GM23338 (cell line): ENCODE measurements around the gene IQGAP2. TPM values are rescaled to one million over a fixed set of nuclear protein-coding genes. Genes with fewer than 3 reads are reported as not detected.

Experiments used
- ATAC-seq: fragments of 200-7000 bp; cut with Tn5 transposase; 3 replicates; pipeline ENCODE4 v1.9.1; 2020
- DNase-seq: peaks from one replicate; pipeline ENCODE4 v3.0.0-alpha.2; 2015; ENCODE audit warnings: low spot score
- H2AFZ ChIP-seq: fragments of 200-600 bp; sonication (generic); 2 replicates; pipeline ENCODE4 v1.8.0; 2016; ENCODE audit warnings: antibody characterized with exemption, mild to moderate bottlenecking, moderate library complexity
- H3F3A ChIP-seq: fragments of 200-600 bp; sonication (generic); replicated peaks from 2 replicates; pipeline ENCODE4 v1.8.0; 2017; ENCODE audit warnings: antibody characterized with exemption, mixed run types, low read depth
- H3K27ac ChIP-seq: fragments of 200-600 bp; sonication (generic); 2 replicates; pipeline ENCODE4 v1.6.1; 2016; ENCODE audit warnings: low read depth
- H3K27me3 ChIP-seq: fragments of 200-600 bp; sonication (generic); 2 replicates; pipeline ENCODE4 v1.8.0; 2016; ENCODE audit warnings: mild to moderate bottlenecking, mixed run types, moderate library complexity; ENCODE audit not compliant: insufficient read depth
- H3K36me3 ChIP-seq: fragments of 200-600 bp; sonication (generic); 2 replicates; pipeline ENCODE4 v1.8.0; 2016; ENCODE audit warnings: mild to moderate bottlenecking; ENCODE audit not compliant: insufficient read depth
- H3K4me1 ChIP-seq: fragments of 200-600 bp; sonication (generic); 2 replicates; pipeline ENCODE4 v1.8.0; 2016; ENCODE audit warnings: mild to moderate bottlenecking, moderate library complexity; ENCODE audit not compliant: insufficient read depth
- H3K4me2 ChIP-seq: fragments of 200-600 bp; sonication (generic); 2 replicates; pipeline ENCODE4 v1.7.1; 2017; ENCODE audit warnings: mixed run types
- H3K4me3 ChIP-seq: fragments of 200-600 bp; sonication (generic); 2 replicates; pipeline ENCODE4 v1.6.1; 2016; ENCODE audit warnings: mixed run types
- H3K79me2 ChIP-seq: fragments of 200-600 bp; sonication (generic); replicated peaks from 2 replicates; pipeline ENCODE4 v1.8.0; 2017; ENCODE audit warnings: mild to moderate bottlenecking; ENCODE audit not compliant: insufficient read depth
- H3K9me2 ChIP-seq: fragments of 200-600 bp; sonication (generic); 2 replicates; pipeline ENCODE4 v1.8.0; 2017; ENCODE audit not compliant: insufficient read depth
- H4K20me1 ChIP-seq: fragments of 200-600 bp; sonication (generic); replicated peaks from 2 replicates; pipeline ENCODE4 v1.8.0; 2017; ENCODE audit warnings: mild to moderate bottlenecking; ENCODE audit not compliant: insufficient read depth
- H3K27ac Mint-ChIP-seq: 2 replicates; pipeline ENCODE4 v1.8.0; 2020; ENCODE audit warnings: inconsistent platforms, mild to moderate bottlenecking, moderate library complexity, mixed read lengths
- H3K27me3 Mint-ChIP-seq: 3 replicates; pipeline ENCODE4 v1.8.0; 2022; ENCODE audit warnings: low read depth, mild to moderate bottlenecking, moderate library complexity, mixed read lengths, inconsistent platforms; ENCODE audit not compliant: insufficient read depth, poor library complexity
- H3K36me3 Mint-ChIP-seq: 3 replicates; pipeline ENCODE4 v1.8.0; 2021; ENCODE audit warnings: low read depth, mild to moderate bottlenecking, inconsistent platforms, moderate library complexity, mixed read lengths
- H3K4me1 Mint-ChIP-seq: 3 replicates; pipeline ENCODE4 v1.8.0; 2020; ENCODE audit warnings: mild to moderate bottlenecking, inconsistent platforms, mixed read lengths
- H3K4me3 Mint-ChIP-seq: 3 replicates; pipeline ENCODE4 v1.8.0; 2021; ENCODE audit warnings: moderate library complexity, mild to moderate bottlenecking, inconsistent platforms, mixed read lengths
- H3K9me3 Mint-ChIP-seq: 3 replicates; pipeline ENCODE4 v1.8.0; 2020; ENCODE audit warnings: moderate library complexity, mild to moderate bottlenecking, inconsistent platforms, mixed read lengths
- CREB1 ChIP-seq: fragments of 250-450 bp; sonication (Bioruptor Pico); IDR thresholded peaks from 2 replicates; pipeline ENCODE4 v1.5.0; 2020; ENCODE audit warnings: low read depth, mild to moderate bottlenecking, moderate library complexity
- CTCF ChIP-seq, 2 experiments: fragments of 200-600 bp in 1 of 2; sonication (generic) in 1 of 2; conservative IDR thresholded peaks; 2 replicates each; pipeline versions ENCODE4 v1.5.1 to v1.6.1; 2016 to 2017; ENCODE audit warnings: antibody characterized with exemption in 2 of 2, low read depth in 2 of 2, mild to moderate bottlenecking in 2 of 2, moderate library complexity in 1 of 2
- ETS1 ChIP-seq: IDR thresholded peaks from 2 replicates; pipeline ENCODE4 v1.6.1; 2016; ENCODE audit warnings: antibody characterized with exemption
- EZH2 ChIP-seq: fragments of 200-600 bp; sonication (generic); IDR thresholded peaks from one replicate; pipeline ENCODE4 v1.8.0; 2017; ENCODE audit warnings: antibody characterized with exemption, mild to moderate bottlenecking, low read depth; ENCODE audit not compliant: unreplicated experiment
- EZH2phosphoT487 ChIP-seq: fragments of 200-600 bp; sonication (generic); IDR thresholded peaks from one replicate; pipeline ENCODE4 v1.8.1; 2018; ENCODE audit warnings: antibody characterized with exemption; ENCODE audit not compliant: unreplicated experiment
- JUNB ChIP-seq: IDR thresholded peaks from one replicate; pipeline ENCODE4 v1.6.1; 2016; ENCODE audit warnings: antibody characterized with exemption; ENCODE audit not compliant: unreplicated experiment
- NANOG ChIP-seq: IDR thresholded peaks from 2 replicates; pipeline ENCODE4 v1.6.1; 2016; ENCODE audit warnings: antibody characterized with exemption, borderline replicate concordance
- POLR2AphosphoS5 ChIP-seq: IDR thresholded peaks from 2 replicates; pipeline ENCODE4 v1.6.1; 2016; ENCODE audit warnings: antibody characterized with exemption, low read depth
- REST ChIP-seq: IDR thresholded peaks from one replicate; pipeline ENCODE4 v1.6.1; 2018; ENCODE audit warnings: antibody characterized with exemption; ENCODE audit not compliant: unreplicated experiment
- STAT1 ChIP-seq: IDR thresholded peaks from one replicate; pipeline ENCODE4 v1.6.1; 2016; ENCODE audit warnings: antibody characterized with exemption; ENCODE audit not compliant: unreplicated experiment
- ZNF114 ChIP-seq: fragments of 250-450 bp; sonication (Bioruptor Pico); IDR thresholded peaks from 2 replicates; pipeline ENCODE4 v1.5.0; 2020; ENCODE audit warnings: mild to moderate bottlenecking, moderate library complexity
- ZNF331 ChIP-seq: fragments of 250-450 bp; sonication (Bioruptor Pico); IDR thresholded peaks from 2 replicates; pipeline ENCODE4 v1.5.0; 2020; ENCODE audit warnings: low read depth, mild to moderate bottlenecking, moderate library complexity
- ZNF462 ChIP-seq: fragments of 250-450 bp; sonication (Bioruptor Pico); IDR thresholded peaks from 2 replicates; pipeline ENCODE4 v1.5.0; 2020; ENCODE audit warnings: mild to moderate bottlenecking, moderate library complexity
- polyA plus RNA-seq: library from polyadenylated mRNA; unstranded; fragments of >200 nt; fragmentation: Nextera tagmentation; extraction: Ambion mirVana; gene quantifications from 2 replicates; pipeline ENCODE4 v1.2.1, GENCODE V29; 2016
- total RNA-seq: library from RNA; depleted of rRNA; stranded (reverse); fragments of >200 nt; shearing (Covaris generic); gene quantifications from 2 replicates; pipeline ENCODE4 v1.2.3, GENCODE V29; 2014

Gene IQGAP2
- total and polyA plus RNA-seq, 2 experiments from 2014 or later: 60.0 to 86.5 TPM

- Histone ChIP-seq H3K27ac (no peak overlapping the region), H4K20me1 (no peaks in the 10 kb centered on the region; the same call in none of the 2 replicates), H3K4me3 (no peak overlapping the region), H3K4me2 (no peak overlapping the region), H3K79me2 (no peaks in the 10 kb centered on the region), H3K36me3 (no peaks in the 10 kb centered on the region), H3K4me1 (no peaks in the 10 kb centered on the region), H2AFZ (no peak overlapping the region), H3F3A (no peaks in the 10 kb centered on the region), H3K9me2 (no peaks in the 10 kb centered on the region), H3K27me3 (no peaks in the 10 kb centered on the region)
- TF ChIP-seq ZNF331 (CRISPR knock-in tag) (no peak), POLR2AphosphoS5 (no peak), EZH2 (no peak), ZNF462 (no peak), JUNB (no peak), REST (no peak), CREB1 (CRISPR knock-in tag) (no peak), NANOG (no peak), STAT1 (no peak), EZH2phosphoT487 (no peak), ZNF114 (CRISPR knock-in tag) (no peak), CTCF (conservative IDR thresholded peaks at IDR 0.05; ENCODE audit: low read depth in 2 of 2) (no peak), ETS1 (no peak)
- Mint-ChIP-seq H3K4me3 (no peak overlapping the region), H3K27ac (no peak overlapping the region), H3K4me1 (no peaks in the 10 kb centered on the region), H3K27me3 (no peaks in the 10 kb centered on the region), H3K36me3 (peaks cover 8% of the 10 kb centered on the region; the same call in 2 of the 3 replicates), H3K9me3 (no peaks in the 10 kb centered on the region)
- no peak for ATAC-seq
- no peak for DNase-seq
These were observed 291.2 kb downstream of the IQGAP2 start for GRCh38 chr5:76694317-76694716.
